Measurements from ENCODE around the gene ACVR1B.
A peak's percentile ranks its signal among the peaks of the same experiment; 100 is the strongest.

Gene ACVR1B

GRCh38 chr12:51953864-51954263 is 2.4 kb downstream of the ACVR1B start:
- H3K36me3 ChIP-seq (ENCODE audit: low read depth): no peaks in the 10 kb centered on the region; the same call in 1 of the 2 replicates
- no peak overlapping the region for H3K4me3 ChIP-seq (ENCODE audit: severe bottlenecking)
- DNase-seq (ENCODE audit: low spot score) (no peak), ATAC-seq (ENCODE audit: low read depth) (no peak)
- H3K27me3 ChIP-seq (ENCODE audit: insufficient read depth, poor library complexity, severe bottlenecking): no peaks in the 10 kb centered on the region
- no peaks in the 10 kb centered on the region for H3K9me3 ChIP-seq (ENCODE audit: severe bottlenecking)
- TF ChIP-seq CTCF (IDR thresholded peaks at IDR 0.05; ENCODE audit: poor library complexity, severe bottlenecking): no peak
- H3K4me1 ChIP-seq (ENCODE audit: insufficient read depth, poor library complexity, severe bottlenecking): peaks cover 22% of the 10 kb centered on the region
- no peak overlapping the region for H3K27ac ChIP-seq (ENCODE audit: poor library complexity, severe bottlenecking)

- H3K4me3 ChIP-seq (ENCODE audit: severe bottlenecking): no peak overlapping the region
- H3K9me3 ChIP-seq (ENCODE audit: severe bottlenecking): no peaks in the 10 kb centered on the region
- no peaks in the 10 kb centered on the region; the same call in 1 of the 2 replicates for H3K36me3 ChIP-seq (ENCODE audit: low read depth)
- DNase-seq (ENCODE audit: low spot score) (no peak), ATAC-seq (ENCODE audit: low read depth) (peak; percentile 70)
- no peak for TF ChIP-seq CTCF (IDR thresholded peaks at IDR 0.05; ENCODE audit: poor library complexity, severe bottlenecking)
- no peaks in the 10 kb centered on the region for H3K27me3 ChIP-seq (ENCODE audit: insufficient read depth, poor library complexity, severe bottlenecking)
- H3K27ac ChIP-seq (ENCODE audit: poor library complexity, severe bottlenecking): peak overlapping the region; percentile 6
- H3K4me1 ChIP-seq (ENCODE audit: insufficient read depth, poor library complexity, severe bottlenecking): peaks cover 22% of the 10 kb centered on the region
These were observed 3.3 kb downstream of the ACVR1B start for GRCh38 chr12:51954561-51955361.

GRCh38 chr12:51955702-51956101 is 4.2 kb downstream of the ACVR1B start:
- no peak for TF ChIP-seq CTCF (IDR thresholded peaks at IDR 0.05; ENCODE audit: poor library complexity, severe bottlenecking)
- H3K9me3 ChIP-seq (ENCODE audit: severe bottlenecking): no peaks in the 10 kb centered on the region
- H3K27me3 ChIP-seq (ENCODE audit: insufficient read depth, poor library complexity, severe bottlenecking): no peaks in the 10 kb centered on the region
- peaks cover 22% of the 10 kb centered on the region for H3K4me1 ChIP-seq (ENCODE audit: insufficient read depth, poor library complexity, severe bottlenecking)
- ATAC-seq (ENCODE audit: low read depth): no peak
- DNase-seq (ENCODE audit: low spot score): no peak
- H3K27ac ChIP-seq (ENCODE audit: poor library complexity, severe bottlenecking): no peak overlapping the region
- no peak overlapping the region for H3K4me3 ChIP-seq (ENCODE audit: severe bottlenecking)
- peaks cover 5% of the 10 kb centered on the region for H3K36me3 ChIP-seq (ENCODE audit: low read depth)

GRCh38 chr12:51958542-51958941 is 7.0 kb downstream of the ACVR1B start:
- ATAC-seq (ENCODE audit: low read depth) (no peak), DNase-seq (ENCODE audit: low spot score) (no peak)
- Histone ChIP-seq H3K9me3 (ENCODE audit: severe bottlenecking) (no peaks in the 10 kb centered on the region), H3K27me3 (ENCODE audit: insufficient read depth, poor library complexity, severe bottlenecking) (no peaks in the 10 kb centered on the region), H3K27ac (ENCODE audit: poor library complexity, severe bottlenecking) (no peak overlapping the region), H3K4me3 (ENCODE audit: severe bottlenecking) (no peak overlapping the region), H3K4me1 (ENCODE audit: insufficient read depth, poor library complexity, severe bottlenecking) (peaks cover 31% of the 10 kb centered on the region), H3K36me3 (ENCODE audit: low read depth) (peaks cover 16% of the 10 kb centered on the region)
- no peak for TF ChIP-seq CTCF (IDR thresholded peaks at IDR 0.05; ENCODE audit: poor library complexity, severe bottlenecking)

GRCh38 chr12:51959211-51959610 is 7.7 kb downstream of the ACVR1B start:
- H3K9me3 ChIP-seq (ENCODE audit: severe bottlenecking): no peaks in the 10 kb centered on the region
- ATAC-seq (ENCODE audit: low read depth): no peak
- no peak overlapping the region for H3K4me3 ChIP-seq (ENCODE audit: severe bottlenecking)
- H3K27me3 ChIP-seq (ENCODE audit: insufficient read depth, poor library complexity, severe bottlenecking): no peaks in the 10 kb centered on the region
- H3K27ac ChIP-seq (ENCODE audit: poor library complexity, severe bottlenecking): no peak overlapping the region
- H3K4me1 ChIP-seq (ENCODE audit: insufficient read depth, poor library complexity, severe bottlenecking): peaks cover 24% of the 10 kb centered on the region
- DNase-seq (ENCODE audit: low spot score): no peak
- H3K36me3 ChIP-seq (ENCODE audit: low read depth): peaks cover 22% of the 10 kb centered on the region
- TF ChIP-seq CTCF (IDR thresholded peaks at IDR 0.05; ENCODE audit: poor library complexity, severe bottlenecking): no peak
